ENCODE data around the gene DNAJC11. TPM values are rescaled to one million over a fixed set of nuclear protein-coding genes. Genes with fewer than 3 reads are reported as not detected.

DNAJC11 gene
- total and polyA plus RNA-seq, 2 experiments from 2014 or later: 28.9 to 40.6 TPM

DNA sequence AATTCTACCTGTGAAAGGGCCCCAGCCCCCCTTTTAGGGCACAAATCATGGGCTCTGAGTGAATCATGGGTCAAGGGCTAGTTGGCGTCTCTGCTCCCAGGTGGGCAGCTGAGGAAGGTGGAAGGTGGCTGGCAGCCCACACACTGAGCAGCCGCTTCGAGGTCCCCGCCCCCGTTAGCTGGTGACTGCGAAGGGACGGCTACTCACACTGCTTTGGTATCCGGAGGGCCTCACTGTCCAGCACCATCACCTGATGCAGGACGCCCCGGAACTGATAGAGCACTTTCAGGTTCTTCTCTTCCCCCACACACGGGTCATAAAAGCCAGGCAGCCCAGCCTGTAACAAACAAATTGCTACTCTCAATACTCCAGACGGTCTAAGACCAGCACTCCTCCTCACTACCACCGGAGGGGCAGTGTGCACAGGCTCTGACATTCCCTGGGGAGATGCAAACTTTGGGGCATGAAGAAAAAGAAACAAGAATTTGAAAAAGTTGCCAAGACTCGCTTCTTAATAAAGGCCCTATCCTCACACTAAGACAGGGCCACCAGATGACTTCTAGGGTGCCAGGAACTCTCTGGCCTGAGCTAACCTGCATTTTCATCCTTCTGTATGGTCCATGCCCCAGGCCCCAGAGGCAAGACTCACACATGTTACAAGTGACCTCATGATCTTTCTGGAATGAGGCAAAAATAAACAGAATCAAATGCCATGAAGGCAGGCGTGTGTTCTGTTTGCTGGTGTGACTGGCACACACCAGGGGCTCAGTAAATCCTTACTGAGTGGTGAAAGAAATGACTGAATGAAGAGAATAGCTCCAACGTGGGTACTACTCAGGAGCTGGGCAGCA is 65.5 kb downstream of the DNAJC11 start:
- 89 to 90% methylated on average over 16 of the region's 16 CpGs for WGBS, 2 experiments (ENCODE audit: low coverage in 1 of 2, low lambda C conversion rate in 2 of 2, missing lambda C conversion rate in 2 of 2)
- no peak for TF ChIP-seq EZH2phosphoT487 (IDR thresholded peaks at IDR 0.05; ENCODE audit: insufficient read depth, low read depth)
- no peak for TF ChIP-seq EZH2 (IDR thresholded peaks at IDR 0.05; ENCODE audit: insufficient read depth, poor library complexity, severe bottlenecking)
- H3K4me2 ChIP-seq (ENCODE audit: unreplicated experiment): no peak overlapping the region
- H3K36me3 ChIP-seq (ENCODE audit: low read depth): peaks cover 12% of the 10 kb centered on the region
- no peak overlapping the region for H2AFZ ChIP-seq
- H3K9me3 ChIP-seq (ENCODE audit: low read depth): no peaks in the 10 kb centered on the region
- H3K9ac ChIP-seq: no peak overlapping the region
- no peaks in the 10 kb centered on the region for H4K20me1 ChIP-seq (ENCODE audit: insufficient read depth)
- no peaks in the 10 kb centered on the region for H3K9me2 ChIP-seq (ENCODE audit: insufficient read depth)
- H3K4me1 ChIP-seq (ENCODE audit: insufficient read depth): peaks cover 8% of the 10 kb centered on the region; the same call in 1 of the 2 replicates
- no peak overlapping the region for H3K27ac ChIP-seq
- in situ Hi-C loops (cut with MboI): no loop called here
- no peaks in the 10 kb centered on the region for H3K79me2 ChIP-seq (ENCODE audit: insufficient read depth)
- H3F3A ChIP-seq (ENCODE audit: insufficient read depth): peaks cover 7% of the 10 kb centered on the region; the same call in 1 of the 2 replicates
- H3K4me3 ChIP-seq: no peak overlapping the region
- no peaks in the 10 kb centered on the region for H3K27me3 ChIP-seq (replicated peaks; ENCODE audit: insufficient read depth)
- no peak for DNase-seq

DNA sequence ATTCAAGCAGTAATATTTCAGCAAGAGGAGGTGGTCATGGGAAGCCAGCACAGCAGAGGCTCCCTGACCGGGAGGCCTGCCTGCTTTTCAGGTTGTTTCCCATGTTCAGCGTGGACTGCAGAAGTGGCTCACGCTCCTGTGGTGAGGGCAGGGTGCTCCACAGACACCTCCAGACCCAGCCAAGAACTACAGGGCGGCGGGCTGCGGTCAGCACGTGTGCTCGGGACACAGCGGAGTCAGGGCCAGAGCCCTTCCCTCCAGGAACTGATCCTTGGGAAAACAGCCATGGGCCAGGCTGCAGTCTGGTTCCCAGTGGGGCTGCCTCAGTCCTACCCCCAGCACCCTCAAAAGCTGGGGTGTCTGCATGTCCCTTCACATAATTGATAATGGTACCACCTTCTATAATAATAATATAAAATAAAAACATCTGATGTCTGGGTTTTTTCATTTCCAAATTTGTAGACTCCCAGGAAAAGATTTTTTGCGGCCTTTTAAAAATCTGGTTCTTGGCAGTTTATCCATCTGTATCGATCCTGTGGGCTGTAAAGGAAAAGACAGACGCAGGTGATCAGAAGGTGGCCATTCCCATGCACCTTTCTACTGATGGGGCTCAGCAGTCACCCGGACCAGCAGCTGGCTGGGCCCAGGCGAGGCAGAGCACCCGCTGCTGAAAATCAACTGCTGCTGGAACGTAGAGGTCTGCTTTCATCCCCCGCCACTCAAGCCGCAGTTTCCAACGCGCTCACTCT is 66.3 kb downstream of the DNAJC11 start:
- Histone ChIP-seq H3K9ac (no peak overlapping the region), H3K4me2 (ENCODE audit: unreplicated experiment) (no peak overlapping the region), H3K9me3 (ENCODE audit: low read depth) (no peaks in the 10 kb centered on the region), H3K27ac (no peak overlapping the region), H3K4me3 (no peak overlapping the region), H3F3A (ENCODE audit: insufficient read depth) (peaks cover 7% of the 10 kb centered on the region; the same call in 1 of the 2 replicates), H4K20me1 (ENCODE audit: insufficient read depth) (no peaks in the 10 kb centered on the region), H3K79me2 (ENCODE audit: insufficient read depth) (no peaks in the 10 kb centered on the region), H3K4me1 (ENCODE audit: insufficient read depth) (peaks cover 8% of the 10 kb centered on the region; the same call in 1 of the 2 replicates), H3K9me2 (ENCODE audit: insufficient read depth) (no peaks in the 10 kb centered on the region), H2AFZ (no peak overlapping the region), H3K36me3 (ENCODE audit: low read depth) (peaks cover 16% of the 10 kb centered on the region), H3K27me3 (replicated peaks; ENCODE audit: insufficient read depth) (no peaks in the 10 kb centered on the region)
- no peak for DNase-seq
- 86 to 89% methylated on average over 20 of the region's 20 CpGs for WGBS, 2 experiments (ENCODE audit: low coverage in 1 of 2, low lambda C conversion rate in 2 of 2, missing lambda C conversion rate in 2 of 2)
- in situ Hi-C loops (cut with MboI): no loop called here
- TF ChIP-seq EZH2 (IDR thresholded peaks at IDR 0.05; ENCODE audit: insufficient read depth, poor library complexity, severe bottlenecking) (no peak), EZH2phosphoT487 (IDR thresholded peaks at IDR 0.05; ENCODE audit: insufficient read depth, low read depth) (no peak)

DNA sequence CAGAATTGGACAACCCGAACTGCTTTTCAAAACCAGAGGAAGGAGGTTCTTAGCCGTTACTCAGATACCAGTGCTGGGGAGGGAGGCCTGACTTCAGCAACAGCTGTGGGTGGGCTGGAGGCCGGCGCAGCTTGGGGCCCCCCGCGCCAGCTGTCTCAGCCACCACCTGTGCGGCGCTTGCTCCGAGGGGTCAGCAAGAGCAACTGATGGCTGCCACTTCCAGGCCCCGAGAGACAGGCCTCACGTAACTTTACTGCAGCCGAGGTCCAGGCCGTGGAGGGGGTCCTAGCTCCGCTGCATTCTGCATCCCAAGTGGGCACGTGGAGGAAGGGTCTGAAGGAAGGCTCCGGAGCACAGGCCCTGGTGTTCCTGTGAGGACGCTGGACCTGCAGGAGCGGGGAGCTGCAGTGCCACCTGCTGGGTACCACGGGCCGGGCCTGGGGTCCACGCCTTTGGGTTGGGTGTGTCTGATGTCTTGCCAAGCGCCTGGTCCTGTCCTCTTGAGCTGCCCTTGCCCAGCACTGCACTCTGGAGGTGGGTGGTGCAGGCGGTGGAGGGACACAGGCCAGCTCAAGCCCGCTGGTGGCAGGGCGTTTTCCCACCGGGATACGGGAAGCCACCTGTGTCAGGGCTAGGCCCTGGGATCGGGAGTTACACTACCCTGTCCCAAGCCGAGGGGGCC is 67.1 kb downstream of the DNAJC11 start:
- 60 to 65% methylated on average over 28 to 29 of the region's 29 CpGs for WGBS, 2 experiments (ENCODE audit: low coverage in 1 of 2, low lambda C conversion rate in 2 of 2, missing lambda C conversion rate in 2 of 2)
- no peaks in the 10 kb centered on the region for H3K79me2 ChIP-seq (ENCODE audit: insufficient read depth)
- no peaks in the 10 kb centered on the region for H3K9me3 ChIP-seq (ENCODE audit: low read depth)
- H2AFZ ChIP-seq: no peak overlapping the region
- H3K4me3 ChIP-seq: no peak overlapping the region
- no peak overlapping the region for H3K9ac ChIP-seq
- H3K4me2 ChIP-seq (ENCODE audit: unreplicated experiment): no peak overlapping the region
- peaks cover 9% of the 10 kb centered on the region; the same call in 1 of the 2 replicates for H3K36me3 ChIP-seq (ENCODE audit: low read depth)
- no peak for TF ChIP-seq EZH2 (IDR thresholded peaks at IDR 0.05; ENCODE audit: insufficient read depth, poor library complexity, severe bottlenecking)
- TF ChIP-seq EZH2phosphoT487 (IDR thresholded peaks at IDR 0.05; ENCODE audit: insufficient read depth, low read depth): no peak
- H3F3A ChIP-seq (ENCODE audit: insufficient read depth): peaks cover 7% of the 10 kb centered on the region; the same call in 1 of the 2 replicates
- in situ Hi-C loops (cut with MboI): no loop called here
- no peaks in the 10 kb centered on the region for H3K9me2 ChIP-seq (ENCODE audit: insufficient read depth)
- H3K27me3 ChIP-seq (replicated peaks; ENCODE audit: insufficient read depth): no peaks in the 10 kb centered on the region
- H4K20me1 ChIP-seq (ENCODE audit: insufficient read depth): no peaks in the 10 kb centered on the region
- no peak overlapping the region for H3K27ac ChIP-seq
- peak; percentile 51 for DNase-seq
- peaks cover 8% of the 10 kb centered on the region; the same call in 1 of the 2 replicates for H3K4me1 ChIP-seq (ENCODE audit: insufficient read depth)
